ENCODE data around the gene ZNF582. TPM values are rescaled to one million over a fixed set of nuclear protein-coding genes. Genes with fewer than 3 reads are reported as not detected.
A peak's percentile ranks its signal among the peaks of the same experiment; 100 is the strongest.

ZNF582 gene
- total RNA-seq (2012; rRNA removed): 1.8 and 2.8 TPM in 2 replicates

- peak within 1 kb of the TSS; percentile 93 for H3K9ac ChIP-seq (ENCODE audit: low read depth, low read length)
- peak within 1 kb of the TSS; percentile 84 for H3K4me2 ChIP-seq (ENCODE audit: low read length)
- peak within 1 kb of the TSS; percentile 81 for H3K4me3 ChIP-seq (ENCODE audit: low read length)
- H3K4me1 ChIP-seq (ENCODE audit: control insufficient read depth, insufficient read depth, low read length): peaks cover 3% of the 10 kb centered on the region
- H3K36me3 ChIP-seq (ENCODE audit: insufficient read depth, low read length): peaks cover 5% of the 10 kb centered on the region
- H3K27me3 ChIP-seq (ENCODE audit: control insufficient read depth, insufficient read depth, low read length): no peaks in the 10 kb centered on the region
- H3K9me3 ChIP-seq (replicated peaks; ENCODE audit: low read length): peaks cover 4% of the 10 kb centered on the region
Measured at GRCh38 chr19:56393119-56394012, at the start of gene ZNF582. Gene ZNF582 (minus strand): TSS chr19:56393534. CDS start chr19:56391752, 1,782 bp downstream.

GRCh38 chr19:56441206-56441792 is 48.0 kb upstream of the ZNF582 start:
- Histone ChIP-seq H3K36me3 (ENCODE audit: insufficient read depth, low read length) (peaks cover 5% of the 10 kb centered on the region), H3K27me3 (ENCODE audit: control insufficient read depth, insufficient read depth, low read length) (no peaks in the 10 kb centered on the region), H3K9ac (ENCODE audit: low read depth, low read length) (no peak overlapping the region), H3K4me1 (ENCODE audit: control insufficient read depth, insufficient read depth, low read length) (no peaks in the 10 kb centered on the region), H3K4me3 (ENCODE audit: low read length) (no peak overlapping the region), H3K9me3 (replicated peaks; ENCODE audit: low read length) (peaks cover 44% of the 10 kb centered on the region), H3K4me2 (ENCODE audit: low read length) (no peak overlapping the region)

GRCh38 chr19:56423985-56424353 is 30.6 kb upstream of the ZNF582 start:
- no peaks in the 10 kb centered on the region for H3K4me1 ChIP-seq (ENCODE audit: control insufficient read depth, insufficient read depth, low read length)
- peaks cover 50% of the 10 kb centered on the region for H3K36me3 ChIP-seq (ENCODE audit: insufficient read depth, low read length)
- H3K4me2 ChIP-seq (ENCODE audit: low read length): no peak overlapping the region
- H3K27me3 ChIP-seq (ENCODE audit: control insufficient read depth, insufficient read depth, low read length): no peaks in the 10 kb centered on the region
- H3K9ac ChIP-seq (ENCODE audit: low read depth, low read length): no peak overlapping the region
- H3K9me3 ChIP-seq (replicated peaks; ENCODE audit: low read length): peaks cover 81% of the 10 kb centered on the region
- H3K4me3 ChIP-seq (ENCODE audit: low read length): peak overlapping the region; percentile 1

GRCh38 chr19:56423276-56423984 is 30.1 kb upstream of the ZNF582 start:
- H3K4me3 ChIP-seq (ENCODE audit: low read length): peak overlapping the region; percentile 1
- no peaks in the 10 kb centered on the region for H3K27me3 ChIP-seq (ENCODE audit: control insufficient read depth, insufficient read depth, low read length)
- H3K4me1 ChIP-seq (ENCODE audit: control insufficient read depth, insufficient read depth, low read length): no peaks in the 10 kb centered on the region
- H3K9ac ChIP-seq (ENCODE audit: low read depth, low read length): no peak overlapping the region
- peaks cover 78% of the 10 kb centered on the region for H3K9me3 ChIP-seq (replicated peaks; ENCODE audit: low read length)
- H3K4me2 ChIP-seq (ENCODE audit: low read length): no peak overlapping the region
- peaks cover 56% of the 10 kb centered on the region for H3K36me3 ChIP-seq (ENCODE audit: insufficient read depth, low read length)

GRCh38 chr19:56405062-56405461 is 11.7 kb upstream of the ZNF582 start:
- H3K9ac ChIP-seq (ENCODE audit: low read depth, low read length): peak overlapping the region; percentile 96
- peak overlapping the region; percentile 93 for H3K4me3 ChIP-seq (ENCODE audit: low read length)
- H3K4me1 ChIP-seq (ENCODE audit: control insufficient read depth, insufficient read depth, low read length): peaks cover 12% of the 10 kb centered on the region
- H3K4me2 ChIP-seq (ENCODE audit: low read length): peak overlapping the region; percentile 88
- peaks cover 12% of the 10 kb centered on the region for H3K9me3 ChIP-seq (replicated peaks; ENCODE audit: low read length)
- H3K36me3 ChIP-seq (ENCODE audit: insufficient read depth, low read length): peaks cover 31% of the 10 kb centered on the region
- no peaks in the 10 kb centered on the region for H3K27me3 ChIP-seq (ENCODE audit: control insufficient read depth, insufficient read depth, low read length)

- Histone ChIP-seq H3K4me2 (ENCODE audit: low read length) (peak overlapping the region; percentile 88), H3K27me3 (ENCODE audit: control insufficient read depth, insufficient read depth, low read length) (no peaks in the 10 kb centered on the region), H3K36me3 (ENCODE audit: insufficient read depth, low read length) (peaks cover 30% of the 10 kb centered on the region), H3K9ac (ENCODE audit: low read depth, low read length) (peak overlapping the region; percentile 96), H3K9me3 (replicated peaks; ENCODE audit: low read length) (peaks cover 13% of the 10 kb centered on the region), H3K4me3 (ENCODE audit: low read length) (peak overlapping the region; percentile 93), H3K4me1 (ENCODE audit: control insufficient read depth, insufficient read depth, low read length) (peaks cover 12% of the 10 kb centered on the region)
Measured at GRCh38 chr19:56404705-56405056, 11.3 kb upstream of the ZNF582 start.

GRCh38 chr19:56403764-56404704 is 10.7 kb upstream of the ZNF582 start, which contains the start of gene ZNF583:
Gene ZNF583 (plus strand): TSS chr19:56404332. CDS start chr19:56407115, 2,783 bp downstream.
- H3K9me3 ChIP-seq (replicated peaks; ENCODE audit: low read length): peaks cover 15% of the 10 kb centered on the region
- peaks cover 12% of the 10 kb centered on the region for H3K4me1 ChIP-seq (ENCODE audit: control insufficient read depth, insufficient read depth, low read length)
- H3K9ac ChIP-seq (ENCODE audit: low read depth, low read length): peak within 1 kb of the TSS; percentile 96
- H3K27me3 ChIP-seq (ENCODE audit: control insufficient read depth, insufficient read depth, low read length): no peaks in the 10 kb centered on the region
- H3K4me2 ChIP-seq (ENCODE audit: low read length): peak within 1 kb of the TSS; percentile 88
- peaks cover 30% of the 10 kb centered on the region for H3K36me3 ChIP-seq (ENCODE audit: insufficient read depth, low read length)
- peak within 1 kb of the TSS; percentile 93 for H3K4me3 ChIP-seq (ENCODE audit: low read length)

GRCh38 chr19:56403261-56403660 is 9.9 kb upstream of the ZNF582 start:
- Histone ChIP-seq H3K4me2 (ENCODE audit: low read length) (peak overlapping the region; percentile 88), H3K4me1 (ENCODE audit: control insufficient read depth, insufficient read depth, low read length) (peaks cover 12% of the 10 kb centered on the region), H3K4me3 (ENCODE audit: low read length) (peak overlapping the region; percentile 93), H3K9ac (ENCODE audit: low read depth, low read length) (peak overlapping the region; percentile 96), H3K27me3 (ENCODE audit: control insufficient read depth, insufficient read depth, low read length) (no peaks in the 10 kb centered on the region), H3K9me3 (replicated peaks; ENCODE audit: low read length) (peaks cover 15% of the 10 kb centered on the region), H3K36me3 (ENCODE audit: insufficient read depth, low read length) (peaks cover 28% of the 10 kb centered on the region)

- Histone ChIP-seq H3K36me3 (ENCODE audit: insufficient read depth, low read length) (peaks cover 19% of the 10 kb centered on the region), H3K9ac (ENCODE audit: low read depth, low read length) (no peak overlapping the region), H3K4me3 (ENCODE audit: low read length) (no peak overlapping the region), H3K4me1 (ENCODE audit: control insufficient read depth, insufficient read depth, low read length) (peaks cover 12% of the 10 kb centered on the region), H3K27me3 (ENCODE audit: control insufficient read depth, insufficient read depth, low read length) (no peaks in the 10 kb centered on the region), H3K9me3 (replicated peaks; ENCODE audit: low read length) (peaks cover 7% of the 10 kb centered on the region), H3K4me2 (ENCODE audit: low read length) (no peak overlapping the region)
Measured at GRCh38 chr19:56400485-56400884, 7.2 kb upstream of the ZNF582 start.

GRCh38 chr19:56398809-56399208 is 5.5 kb upstream of the ZNF582 start:
- Histone ChIP-seq H3K4me2 (ENCODE audit: low read length) (no peak overlapping the region), H3K9ac (ENCODE audit: low read depth, low read length) (no peak overlapping the region), H3K27me3 (ENCODE audit: control insufficient read depth, insufficient read depth, low read length) (no peaks in the 10 kb centered on the region), H3K4me1 (ENCODE audit: control insufficient read depth, insufficient read depth, low read length) (peaks cover 5% of the 10 kb centered on the region), H3K4me3 (ENCODE audit: low read length) (no peak overlapping the region), H3K36me3 (ENCODE audit: insufficient read depth, low read length) (peaks cover 19% of the 10 kb centered on the region), H3K9me3 (replicated peaks; ENCODE audit: low read length) (peaks cover 10% of the 10 kb centered on the region)
